Measurements from ENCODE around the gene IFT80.

DNA sequence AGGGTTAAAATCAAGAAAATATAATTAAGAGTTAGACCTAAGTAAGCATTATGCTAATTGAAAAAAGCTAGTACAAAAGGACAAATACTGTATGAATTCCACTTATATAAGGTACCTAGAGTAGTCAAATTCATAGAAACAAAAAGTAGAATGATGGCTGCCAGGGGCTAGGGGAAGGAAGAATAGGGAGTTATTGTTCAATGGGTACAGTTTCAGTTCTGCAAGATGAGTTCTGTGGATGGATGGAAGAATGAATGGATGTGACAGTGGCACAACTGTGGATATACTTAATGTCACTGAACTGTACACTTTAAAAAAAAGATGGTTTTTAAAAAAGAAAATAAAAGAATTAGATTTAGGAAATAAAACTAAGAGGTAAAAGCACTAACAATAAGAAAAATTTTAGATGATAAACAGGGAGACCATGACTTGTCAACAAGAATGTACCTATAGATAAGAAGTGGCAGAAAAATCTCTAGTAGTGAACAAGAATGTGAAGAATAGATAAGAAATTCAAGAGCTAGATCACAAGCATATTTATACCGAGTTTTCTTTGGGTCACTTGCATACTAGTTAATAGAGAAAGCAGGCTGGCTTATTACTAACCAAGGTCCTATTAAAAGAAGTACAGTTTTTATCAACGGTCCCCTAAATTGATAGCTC lies 5.5 kb downstream of the IFT80 start:
- TF ChIP-seq, protein P1, sequence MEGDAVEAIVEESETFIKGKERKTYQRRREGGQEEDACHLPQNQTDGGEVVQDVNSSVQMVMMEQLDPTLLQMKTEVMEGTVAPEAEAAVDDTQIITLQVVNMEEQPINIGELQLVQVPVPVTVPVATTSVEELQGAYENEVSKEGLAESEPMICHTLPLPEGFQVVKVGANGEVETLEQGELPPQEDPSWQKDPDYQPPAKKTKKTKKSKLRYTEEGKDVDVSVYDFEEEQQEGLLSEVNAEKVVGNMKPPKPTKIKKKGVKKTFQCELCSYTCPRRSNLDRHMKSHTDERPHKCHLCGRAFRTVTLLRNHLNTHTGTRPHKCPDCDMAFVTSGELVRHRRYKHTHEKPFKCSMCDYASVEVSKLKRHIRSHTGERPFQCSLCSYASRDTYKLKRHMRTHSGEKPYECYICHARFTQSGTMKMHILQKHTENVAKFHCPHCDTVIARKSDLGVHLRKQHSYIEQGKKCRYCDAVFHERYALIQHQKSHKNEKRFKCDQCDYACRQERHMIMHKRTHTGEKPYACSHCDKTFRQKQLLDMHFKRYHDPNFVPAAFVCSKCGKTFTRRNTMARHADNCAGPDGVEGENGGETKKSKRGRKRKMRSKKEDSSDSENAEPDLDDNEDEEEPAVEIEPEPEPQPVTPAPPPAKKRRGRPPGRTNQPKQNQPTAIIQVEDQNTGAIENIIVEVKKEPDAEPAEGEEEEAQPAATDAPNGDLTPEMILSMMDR (IDR thresholded peaks at IDR 0.05; ENCODE audit: insufficient read depth, low read length, poor library complexity, severe bottlenecking), result no peak
- TF ChIP-seq EZH2phosphoT487 (conservative IDR thresholded peaks at IDR 0.05; ENCODE audit: low read length), result no peak
